SU-DHL-6 (cell line): Measurements from ENCODE around the gene LINGO3.

Experiments
- EZH2phosphoT487 ChIP-seq: fragments of 200-600 bp; sonication (generic), shearing (Covaris generic); conservative IDR thresholded peaks from 2 replicates; pipeline ENCODE4 v1.6.1; 2018; ENCODE audit warnings: mild to moderate bottlenecking, antibody characterized with exemption, low read length, moderate library complexity, mixed read lengths
- TF ChIP-seq, protein P1 (sequence below): fragments of 200-600 bp; sonication (generic); IDR thresholded peaks from one replicate; pipeline ENCODE4 v1.5.1; 2017; ENCODE audit warnings: antibody characterized with exemption, mild to moderate bottlenecking, low read length, moderate library complexity; ENCODE audit not compliant: insufficient read depth, poor library complexity, severe bottlenecking

DNA sequence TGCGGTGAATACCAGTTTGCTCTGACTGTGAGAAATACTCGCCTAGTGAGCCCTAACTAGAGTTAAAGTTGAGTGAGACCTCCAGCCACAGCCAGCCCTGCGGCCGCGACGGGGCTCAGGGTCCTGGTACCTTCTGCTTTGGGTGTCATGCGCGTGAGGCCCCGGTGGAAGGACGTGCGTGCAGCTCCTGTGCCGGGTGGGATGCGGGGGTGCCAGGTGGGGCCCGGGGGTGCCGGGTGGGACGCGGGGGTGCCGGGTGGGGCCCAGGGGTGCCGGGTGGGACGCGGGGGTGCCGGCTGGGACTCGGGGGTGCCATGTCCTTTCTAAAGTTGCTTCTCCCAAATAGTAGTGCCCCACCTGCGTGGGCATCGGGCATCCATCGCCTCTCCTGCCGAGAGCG, 43.6 kb upstream of the LINGO3 start:
- TF ChIP-seq, protein P1, sequence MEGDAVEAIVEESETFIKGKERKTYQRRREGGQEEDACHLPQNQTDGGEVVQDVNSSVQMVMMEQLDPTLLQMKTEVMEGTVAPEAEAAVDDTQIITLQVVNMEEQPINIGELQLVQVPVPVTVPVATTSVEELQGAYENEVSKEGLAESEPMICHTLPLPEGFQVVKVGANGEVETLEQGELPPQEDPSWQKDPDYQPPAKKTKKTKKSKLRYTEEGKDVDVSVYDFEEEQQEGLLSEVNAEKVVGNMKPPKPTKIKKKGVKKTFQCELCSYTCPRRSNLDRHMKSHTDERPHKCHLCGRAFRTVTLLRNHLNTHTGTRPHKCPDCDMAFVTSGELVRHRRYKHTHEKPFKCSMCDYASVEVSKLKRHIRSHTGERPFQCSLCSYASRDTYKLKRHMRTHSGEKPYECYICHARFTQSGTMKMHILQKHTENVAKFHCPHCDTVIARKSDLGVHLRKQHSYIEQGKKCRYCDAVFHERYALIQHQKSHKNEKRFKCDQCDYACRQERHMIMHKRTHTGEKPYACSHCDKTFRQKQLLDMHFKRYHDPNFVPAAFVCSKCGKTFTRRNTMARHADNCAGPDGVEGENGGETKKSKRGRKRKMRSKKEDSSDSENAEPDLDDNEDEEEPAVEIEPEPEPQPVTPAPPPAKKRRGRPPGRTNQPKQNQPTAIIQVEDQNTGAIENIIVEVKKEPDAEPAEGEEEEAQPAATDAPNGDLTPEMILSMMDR = no peak
- no peak for TF ChIP-seq EZH2phosphoT487
